Uterus (tissue), 4 donors: ENCODE data around the gene WDR36. TPM values are rescaled to one million over a fixed set of nuclear protein-coding genes. Genes with fewer than 3 reads are reported as not detected.

Experiments
- DNase-seq, 2 donors: peaks; one replicate each; pipeline ENCODE4 v3.0.0-alpha.2; 2019 to 2020
- H3K27ac ChIP-seq, 2 donors: fragments of 200-600 bp; sonication (generic); 1 replicate in 1 of 2; 2 replicates in 1 of 2; pipeline ENCODE4 v1.5.1; 2016 to 2018
- H3K27me3 ChIP-seq, 2 donors: fragments of 200-600 bp; sonication (generic); one replicate each; pipeline ENCODE4 v1.5.1; 2018 to 2019; ENCODE audit warnings: control low read depth in 1 of 2
- H3K36me3 ChIP-seq, 2 donors: fragments of 200-600 bp; sonication (generic); one replicate each; pipeline ENCODE4 v1.5.1; 2019; ENCODE audit warnings: control low read depth in 1 of 2
- H3K4me1 ChIP-seq, 2 donors: fragments of 200-600 bp; sonication (generic); one replicate each; pipeline ENCODE4 v1.5.1; 2018 to 2019; ENCODE audit warnings: control low read depth in 1 of 2
- H3K4me3 ChIP-seq, 2 donors: fragments of 200-600 bp; sonication (generic); 1 replicate in 1 of 2; 2 replicates in 1 of 2; pipeline ENCODE4 v1.5.1; 2018 to 2019; ENCODE audit warnings: mild to moderate bottlenecking in 1 of 2
- H3K9me3 ChIP-seq, 2 donors: fragments of 200-600 bp; sonication (generic); one replicate each; pipeline ENCODE4 v1.5.1; 2019; ENCODE audit warnings: control low read depth in 1 of 2
- POLR2A ChIP-seq, 2 donors: fragments of 450-650 bp; IDR thresholded peaks; one replicate each; pipeline ENCODE4 v1.6.1; 2016; ENCODE audit warnings: antibody characterized with exemption in 2 of 2, mild to moderate bottlenecking in 1 of 2, moderate library complexity in 1 of 2
- intact Hi-C: fragments of 100-400 bp; cut with DNase I; formaldehyde crosslinking; loops from one replicate; pipeline ENCODE4 v1.15.1; 2023; ENCODE audit warnings: low total_unique reads
- total RNA-seq, 4 donors: library from RNA; depleted of rRNA in 3 of 4; stranded (reverse); fragments of >200 nt in 3 of 4; gene quantifications; one replicate each; pipeline versions ENCODE4 v1.1.0 to v1.2.4, GENCODE V29; 2014 to 2023
- TF ChIP-seq, protein P1 (sequence below), 4 experiments: fragments of 200-600 bp in 2 of 4; fragments of 450-650 bp in 2 of 4; sonication (generic) in 2 of 4; IDR thresholded peaks; one replicate each; pipeline ENCODE4 v1.5.1; 2016 to 2019; ENCODE audit warnings: antibody characterized with exemption in 4 of 4, mild to moderate bottlenecking in 2 of 4, moderate library complexity in 1 of 4
- donor health status: DM: yes; HTN: yes; CAD: no.

WDR36 gene
- total RNA-seq, 4 donors from 2014 or later: 20.0 to 97.1 (median 29.4) TPM

DNA sequence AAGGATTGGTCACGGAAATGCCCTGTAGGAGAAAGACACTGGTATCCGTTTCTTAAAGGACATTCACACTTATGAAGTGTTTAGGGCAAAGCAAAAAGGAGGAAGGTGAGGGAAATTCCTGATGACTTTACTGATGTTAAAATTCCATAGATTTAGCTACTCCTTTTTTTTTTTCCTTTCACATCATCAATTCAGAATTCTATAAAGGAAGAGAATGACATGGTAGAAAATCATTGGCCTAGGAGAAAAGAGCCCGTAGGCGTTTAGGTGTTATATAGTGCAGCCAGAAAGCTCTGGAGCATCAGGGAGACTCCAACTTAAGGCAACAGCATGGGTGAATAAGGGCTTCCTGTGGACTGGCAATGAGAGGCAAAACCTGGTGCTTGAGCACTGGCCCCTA, 20.7 kb upstream of the WDR36 start, which contains the start of gene TSLP:
Gene TSLP (plus strand): TSS at position 301 of the 400 bp plus-strand sequence. CDS start 178 bp downstream, outside the sequence.
- no peak within 1 kb of the TSS for H3K27ac ChIP-seq

DNA sequence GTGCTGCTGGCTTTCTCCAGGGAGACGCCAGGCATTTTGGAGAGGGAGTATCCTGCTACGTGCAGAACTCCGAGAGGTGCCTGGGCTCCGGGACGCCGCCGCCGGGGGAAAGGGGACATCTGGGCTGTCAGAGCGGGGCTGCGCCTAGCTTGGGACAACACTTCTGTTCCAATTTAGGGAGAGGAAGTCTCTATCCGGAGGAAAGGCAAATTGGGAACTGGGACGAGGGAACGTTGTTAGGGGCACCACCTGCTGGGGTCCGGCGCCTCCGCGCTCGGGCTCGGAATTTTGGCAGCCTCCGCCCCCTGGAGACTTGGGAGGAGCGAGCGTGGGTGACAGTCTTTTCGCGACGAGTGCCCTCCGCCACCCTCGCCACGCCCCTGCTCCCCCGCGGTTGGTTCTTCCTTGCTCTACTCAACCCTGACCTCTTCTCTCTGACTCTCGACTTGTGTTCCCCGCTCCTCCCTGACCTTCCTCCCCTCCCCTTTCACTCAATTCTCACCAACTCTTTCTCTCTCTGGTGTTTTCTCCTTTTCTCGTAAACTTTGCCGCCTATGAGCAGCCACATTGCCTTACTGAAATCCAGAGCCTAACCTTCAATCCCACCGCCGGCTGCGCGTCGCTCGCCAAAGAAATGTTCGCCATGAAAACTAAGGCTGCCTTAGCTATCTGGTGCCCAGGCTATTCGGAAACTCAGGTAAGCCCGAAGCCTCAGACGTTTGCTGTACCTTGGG, 19.0 kb upstream of the WDR36 start:
- intact Hi-C loops: no loop called here
- H3K4me3 ChIP-seq: peak overlapping the region; percentile 26 to 34
- H3K27me3 ChIP-seq: peaks cover 0 to 10% of the 10 kb centered on the region in 2 donors
- DNase-seq: peak; percentile 20
- TF ChIP-seq POLR2A (IDR thresholded peaks at IDR 0.05): no peak
- TF ChIP-seq, protein P1, sequence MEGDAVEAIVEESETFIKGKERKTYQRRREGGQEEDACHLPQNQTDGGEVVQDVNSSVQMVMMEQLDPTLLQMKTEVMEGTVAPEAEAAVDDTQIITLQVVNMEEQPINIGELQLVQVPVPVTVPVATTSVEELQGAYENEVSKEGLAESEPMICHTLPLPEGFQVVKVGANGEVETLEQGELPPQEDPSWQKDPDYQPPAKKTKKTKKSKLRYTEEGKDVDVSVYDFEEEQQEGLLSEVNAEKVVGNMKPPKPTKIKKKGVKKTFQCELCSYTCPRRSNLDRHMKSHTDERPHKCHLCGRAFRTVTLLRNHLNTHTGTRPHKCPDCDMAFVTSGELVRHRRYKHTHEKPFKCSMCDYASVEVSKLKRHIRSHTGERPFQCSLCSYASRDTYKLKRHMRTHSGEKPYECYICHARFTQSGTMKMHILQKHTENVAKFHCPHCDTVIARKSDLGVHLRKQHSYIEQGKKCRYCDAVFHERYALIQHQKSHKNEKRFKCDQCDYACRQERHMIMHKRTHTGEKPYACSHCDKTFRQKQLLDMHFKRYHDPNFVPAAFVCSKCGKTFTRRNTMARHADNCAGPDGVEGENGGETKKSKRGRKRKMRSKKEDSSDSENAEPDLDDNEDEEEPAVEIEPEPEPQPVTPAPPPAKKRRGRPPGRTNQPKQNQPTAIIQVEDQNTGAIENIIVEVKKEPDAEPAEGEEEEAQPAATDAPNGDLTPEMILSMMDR (IDR thresholded peaks at IDR 0.05): no peak
- H3K27ac ChIP-seq: no peak overlapping the region
- H3K36me3 ChIP-seq: no peaks in the 10 kb centered on the region
- H3K9me3 ChIP-seq: no peaks in the 10 kb centered on the region
- H3K4me1 ChIP-seq: no peaks in the 10 kb centered on the region

More for the DNA sequence above, 20.7 kb upstream of the WDR36 start, which contains the start of gene TSLP:
- H3K27me3 ChIP-seq: peaks cover 0 to 15% of the 10 kb centered on the region in 2 donors
- intact Hi-C loops: no loop called here
- TF ChIP-seq, protein P1 (IDR thresholded peaks at IDR 0.05): no peak
- no peak for TF ChIP-seq POLR2A (IDR thresholded peaks at IDR 0.05)
- no peak for DNase-seq
- no peaks in the 10 kb centered on the region for H3K9me3 ChIP-seq
- no peaks in the 10 kb centered on the region for H3K36me3 ChIP-seq
- no peaks in the 10 kb centered on the region for H3K4me1 ChIP-seq
- H3K4me3 ChIP-seq: peak within 1 kb of the TSS in 1 of 2 donors; percentile 34

DNA sequence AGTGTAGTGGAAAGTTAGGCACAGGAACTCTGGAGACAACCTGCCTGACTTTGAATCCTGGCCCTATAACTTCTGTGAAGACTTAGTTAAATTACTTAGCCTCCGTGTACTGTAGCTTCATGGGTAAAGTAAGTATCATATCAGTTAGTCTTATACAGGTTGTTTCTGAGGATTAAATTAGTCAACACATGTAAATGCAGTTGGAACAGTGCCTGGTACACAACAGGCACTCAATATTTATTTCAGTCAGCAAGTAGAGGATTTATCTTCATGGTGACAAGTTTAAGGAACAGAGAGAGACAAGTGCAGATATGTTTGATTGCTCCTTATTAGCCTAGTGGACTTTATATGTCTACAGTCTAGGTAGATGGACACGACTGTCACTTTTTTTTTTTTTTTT, 17.9 kb upstream of the WDR36 start:
- intact Hi-C loops: no loop called here
- TF ChIP-seq, protein P1 (IDR thresholded peaks at IDR 0.05): no peak
- no peak for TF ChIP-seq POLR2A (IDR thresholded peaks at IDR 0.05)
- Histone ChIP-seq H3K36me3 (no peaks in the 10 kb centered on the region), H3K27me3 (no peaks in the 10 kb centered on the region), H3K4me3 (no peak overlapping the region), H3K9me3 (no peaks in the 10 kb centered on the region), H3K27ac (no peak overlapping the region), H3K4me1 (no peaks in the 10 kb centered on the region)
- DNase-seq: no peak

DNA sequence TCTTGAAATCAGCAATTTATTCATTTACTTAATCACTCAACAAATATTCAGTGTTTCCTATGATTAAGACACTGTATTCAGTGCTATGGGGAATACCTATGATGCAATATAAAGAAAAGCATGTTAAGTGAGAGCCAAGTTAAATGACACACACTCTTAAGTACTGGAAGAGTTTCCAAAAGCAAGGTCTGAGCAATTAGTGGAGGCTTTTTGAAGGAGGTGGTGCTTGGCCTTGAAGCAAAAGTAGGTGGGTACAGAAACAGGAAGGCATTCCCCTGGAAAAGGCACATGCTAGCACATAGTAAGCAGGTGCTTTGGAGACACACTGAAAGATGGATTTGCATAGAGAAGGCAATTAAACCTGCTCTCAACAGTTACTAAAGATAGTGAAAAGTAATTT, 16.6 kb upstream of the WDR36 start:
- H3K27ac ChIP-seq: no peak overlapping the region
- intact Hi-C loops: no loop called here
- H3K36me3 ChIP-seq: no peaks in the 10 kb centered on the region
- no peak for DNase-seq
- no peaks in the 10 kb centered on the region for H3K4me1 ChIP-seq
- H3K9me3 ChIP-seq: no peaks in the 10 kb centered on the region
- H3K4me3 ChIP-seq: no peak overlapping the region
- TF ChIP-seq, protein P1 (IDR thresholded peaks at IDR 0.05): no peak
- no peak for TF ChIP-seq POLR2A (IDR thresholded peaks at IDR 0.05)
- no peaks in the 10 kb centered on the region for H3K27me3 ChIP-seq

DNA sequence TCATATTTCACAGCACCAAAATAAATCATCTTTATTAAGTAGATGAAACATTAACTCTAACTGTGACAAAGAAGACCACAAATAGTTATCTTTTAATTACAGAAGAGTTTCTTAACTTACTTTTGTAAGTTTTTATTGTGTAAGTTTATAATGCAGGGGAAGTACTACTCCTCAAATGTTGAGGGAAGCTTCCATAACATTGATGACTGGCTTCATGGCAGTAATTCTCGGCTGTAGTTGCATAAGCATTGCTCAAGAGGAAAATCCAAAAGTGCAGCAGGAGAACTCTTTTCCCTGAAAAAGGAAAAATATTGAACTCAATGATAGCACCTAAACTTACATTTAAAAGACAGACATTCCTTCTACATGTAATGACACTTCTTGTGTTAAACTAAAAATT, 16.1 kb upstream of the WDR36 start:
- Histone ChIP-seq H3K27ac (no peak overlapping the region), H3K27me3 (no peaks in the 10 kb centered on the region), H3K9me3 (no peaks in the 10 kb centered on the region), H3K36me3 (no peaks in the 10 kb centered on the region), H3K4me1 (no peaks in the 10 kb centered on the region), H3K4me3 (no peak overlapping the region)
- DNase-seq: no peak
- no peak for TF ChIP-seq POLR2A (IDR thresholded peaks at IDR 0.05)
- TF ChIP-seq, protein P1 (IDR thresholded peaks at IDR 0.05): no peak
- intact Hi-C loops: no loop called here
